GM12878 (cell line): ENCODE data around the gene PGC. TPM values are rescaled to one million over a fixed set of nuclear protein-coding genes. Genes with fewer than 3 reads are reported as not detected.

Experiments used
- ATAC-seq: fragments of 200-7000 bp; cut with Tn5 transposase; 3 replicates; pipeline ENCODE4 v1.9.1; 2020; ENCODE audit warnings: mild to moderate bottlenecking, moderate library complexity
- BruUV-seq: library from RNA; stranded (reverse); fragments of 400-500 nt; replicated peaks from 2 replicates; lab custom pipeline; 2021; lab: Mats Ljungman, UMichigan
- CTCF ChIA-PET: fragments of 300-600 bp; sonication (Branson Sonifier 250); formaldehyde crosslinking; extraction: SDS; loops from one replicate; lab custom pipeline; 2021; ENCODE audit warnings: inconsistent platforms; lab: Yijun Ruan, JAX
- POLR2A ChIA-PET: fragments of 350-600 bp; formaldehyde crosslinking; extraction: SDS; loops from one replicate; lab custom pipeline; 2021; ENCODE audit warnings: inconsistent platforms; lab: Charles Lee
- RAD21 ChIA-PET: fragments of 300-600 bp; sonication (Branson Sonifier 250); formaldehyde crosslinking; loops from one replicate; lab custom pipeline; 2023; ENCODE audit warnings: antibody characterized with exemption; ENCODE audit not compliant: unreplicated experiment; lab: Charles Lee
- SMC1A ChIA-PET: fragments of 300-600 bp; sonication (Branson Sonifier 250); formaldehyde crosslinking; loops from one replicate; lab custom pipeline; 2023; ENCODE audit not compliant: unreplicated experiment, uncharacterized antibody; lab: Charles Lee
- DNase-seq: peaks from one replicate; pipeline ENCODE4 v3.0.0-alpha.2; 2011; ENCODE audit warnings: low read depth, low spot score
- FAIRE-seq: peaks from 3 replicates; lab custom pipeline; 2011; peaks lifted over from hg19 to GRCh38; lab: Jason Lieb, UNC
- H2AFZ ChIP-seq: 2 replicates; pipeline ENCODE4 v1.6.0; 2011; ENCODE audit warnings: low read depth, low read length, control low read depth; ENCODE audit not compliant: control insufficient read depth
- H3K27ac ChIP-seq: 2 replicates; pipeline ENCODE4 v1.5.1; 2011; ENCODE audit warnings: control low read depth; ENCODE audit not compliant: control insufficient read depth, insufficient read depth
- H3K27me3 ChIP-seq, 2 experiments: replicated peaks in 1 of 2; 2 replicates each; pipeline versions ENCODE4 v1.6.0 to v1.6.1; 2011; ENCODE audit warnings: low read length in 1 of 2; ENCODE audit not compliant: control insufficient read depth in 2 of 2, insufficient read depth in 2 of 2
- H3K36me3 ChIP-seq, 2 experiments: 2 replicates each; pipeline ENCODE4 v1.5.1; 2011; ENCODE audit warnings: low read length in 1 of 2; ENCODE audit not compliant: control insufficient read depth in 2 of 2, insufficient read depth in 2 of 2
- H3K4me1 ChIP-seq: 2 replicates; pipeline ENCODE4 v1.6.1; 2011; ENCODE audit warnings: mild to moderate bottlenecking, low read length, moderate library complexity, mixed read lengths; ENCODE audit not compliant: control insufficient read depth, insufficient read depth
- H3K4me2 ChIP-seq: 2 replicates; pipeline ENCODE4 v1.6.0; 2011; ENCODE audit warnings: control low read depth; ENCODE audit not compliant: control insufficient read depth, insufficient read depth
- H3K4me3 ChIP-seq: fragments of 200-600 bp; sonication (generic); 2 replicates; pipeline ENCODE4 v1.5.1; 2016
- H3K79me2 ChIP-seq: 2 replicates; pipeline ENCODE4 v1.6.0; 2011; ENCODE audit warnings: low read length; ENCODE audit not compliant: control insufficient read depth, insufficient read depth
- H3K9ac ChIP-seq: 2 replicates; pipeline ENCODE4 v1.8.0; 2011; ENCODE audit warnings: low read length, control low read depth, mixed read lengths; ENCODE audit not compliant: control insufficient read depth, insufficient read depth
- H3K9me3 ChIP-seq: replicated peaks from 3 replicates; pipeline ENCODE4 v1.5.1; 2011; ENCODE audit warnings: mild to moderate bottlenecking, low read length; ENCODE audit not compliant: control insufficient read depth, insufficient read depth
- H4K20me1 ChIP-seq: 2 replicates; pipeline ENCODE4 v1.6.0; 2011; ENCODE audit not compliant: control insufficient read depth, insufficient read depth
- BRCA1 ChIP-seq: IDR thresholded peaks from 2 replicates; pipeline ENCODE4 v1.6.1; 2011; ENCODE audit warnings: low read depth, low read length, improper control_type of control experiment
- E4F1 ChIP-seq: fragments of 450-650 bp; IDR thresholded peaks from 2 replicates; pipeline ENCODE4 v1.6.1; 2018; ENCODE audit warnings: borderline replicate concordance, mild to moderate bottlenecking; ENCODE audit not compliant: partially characterized antibody
- ELK1 ChIP-seq: IDR thresholded peaks from 2 replicates; pipeline ENCODE4 v1.6.1; 2012; ENCODE audit warnings: low read depth, low read length, improper control_type of control experiment
- FOXK2 ChIP-seq: fragments of 450-650 bp; IDR thresholded peaks from 2 replicates; pipeline ENCODE4 v1.6.1; 2017; ENCODE audit warnings: mild to moderate bottlenecking, moderate library complexity
- GABPA ChIP-seq: IDR thresholded peaks from 2 replicates; pipeline ENCODE4 v1.6.1; 2014; ENCODE audit warnings: antibody characterized with exemption, low read depth, mild to moderate bottlenecking, inconsistent platforms
- KDM1A ChIP-seq: fragments of 200-600 bp; sonication (generic); IDR thresholded peaks from 2 replicates; pipeline ENCODE4 v1.6.1; 2016; ENCODE audit warnings: borderline replicate concordance
- MAX ChIP-seq: IDR thresholded peaks from 2 replicates; pipeline ENCODE4 v1.6.1; 2012; ENCODE audit warnings: low read depth, low read length, improper control_type of control experiment
- MEF2B ChIP-seq: fragments of 450-650 bp; IDR thresholded peaks from 2 replicates; pipeline ENCODE4 v1.6.1; 2018; ENCODE audit warnings: mild to moderate bottlenecking, moderate library complexity; ENCODE audit not compliant: partially characterized antibody, poor library complexity, severe bottlenecking
- NFYB ChIP-seq: IDR thresholded peaks from 2 replicates; pipeline ENCODE4 v1.6.1; 2011; ENCODE audit warnings: low read depth, mild to moderate bottlenecking, low read length, improper control_type of control experiment, moderate library complexity; ENCODE audit not compliant: insufficient read depth
- STAT1 ChIP-seq: fragments of 450-650 bp; conservative IDR thresholded peaks from 2 replicates; pipeline ENCODE4 v1.6.1; 2014; ENCODE audit warnings: antibody characterized with exemption, mild to moderate bottlenecking
- TAF1 ChIP-seq: IDR thresholded peaks from 2 replicates; pipeline ENCODE4 v1.6.1; 2011; ENCODE audit warnings: mild to moderate bottlenecking, low read depth, low read length, borderline replicate concordance
- TARDBP ChIP-seq: IDR thresholded peaks from 2 replicates; pipeline ENCODE4 v1.6.1; 2016; ENCODE audit warnings: borderline replicate concordance
- WGBS: methylation state at CpG from one replicate; pipeline ENCODE4 v1.1.6; 2016; ENCODE audit warnings: low lambda C conversion rate; ENCODE audit not compliant: insufficient replicate concordance, insufficient coverage; ENCODE audit errors: missing lambda C conversion rate; 5-methylcytosine and 5-hydroxymethylcytosine counted together
- in situ Hi-C: fragments of 300-500 bp; cut with MboI; formaldehyde crosslinking; loops from 9 replicates; pipeline ENCODE4 v1.14.3; 2018; ENCODE audit warnings: mixed read lengths
- intact Hi-C: fragments of 100-400 bp; cut with micrococcal nuclease; formaldehyde crosslinking; loops from one replicate; pipeline ENCODE4 v1.14.2; 2022; ENCODE audit not compliant: unreplicated experiment
- polyA plus RNA-seq, 11 experiments: library from polyadenylated mRNA; depleted of rRNA in 4 of 11; unstranded in 6 of 11; stranded (reverse) in 5 of 11; fragments of >200 nt; fragmentation: Nextera tagmentation in 4 of 11; fragmentation: Illumina TruSeq in 1 of 11; extraction: Ambion mirVana in 4 of 11; extraction: Trizol in 1 of 11; gene quantifications; 1 replicate in 1 of 11; 2 replicates in 10 of 11; pipeline versions ENCODE4 v1.2.1 to v1.2.3, GENCODE V29; 2011 to 2016; ENCODE audit warnings: inconsistent platforms in 2 of 11, missing spikeins in 2 of 11, low read depth in 1 of 11
- total RNA-seq, 4 experiments: library from RNA; depleted of rRNA in 3 of 4; stranded (reverse); fragments of >200 nt in 3 of 4; fragmentation: Illumina TruSeq in 1 of 4; extraction: Trizol in 1 of 4; gene quantifications; 2 replicates each; pipeline versions ENCODE4 v1.2.1 to v1.2.3, GENCODE V29; 2013 to 2021
- TF ChIP-seq, protein P1 (sequence below): fragments of 450-650 bp; IDR thresholded peaks from 2 replicates; pipeline ENCODE4 v1.6.1; 2017; ENCODE audit warnings: mild to moderate bottlenecking, low read depth, inconsistent platforms; ENCODE audit not compliant: poor library complexity, severe bottlenecking

The PGC gene
- total and polyA plus RNA-seq, 10 of the 15 experiments (the other 5 are each of a cell fraction or from before 2014, with no cell fraction given), result 0.26 TPM; not detected in 9

- Histone ChIP-seq H3K4me1 (peaks cover 4% of the 10 kb centered on the region), H3K79me2 (no peaks in the 10 kb centered on the region), H4K20me1 (no peaks in the 10 kb centered on the region), H3K9ac (no peak overlapping the region), H3K4me2 (no peak overlapping the region), H3K27me3 (no peaks in the 10 kb centered on the region), H3K36me3 (peaks cover under 1 to 10% of the 10 kb centered on the region in 2 experiments; a peak in 2 of 4 replicates), H3K9me3 (no peaks in the 10 kb centered on the region), H3K27ac (no peak overlapping the region), H3K4me3 (no peak overlapping the region), H2AFZ (no peak overlapping the region)
- CTCF ChIA-PET, result interaction anchor here (0.5 to 4.7 kb wide), 18 partner anchors 9 to 1071 kb away, joined by 3 to 38 read pairs (median 3); partner anchors contain the start of gene TOMM6
- DNase-seq (no peak), FAIRE-seq (no peak), ATAC-seq (no peak)
- RAD21 ChIA-PET, result interaction anchor here (0.5 to 3.2 kb wide), 8 partner anchors 11 to 173 kb away, joined by 3 to 8 read pairs (median 4); no protein-coding TSS in a partner anchor
- SMC1A ChIA-PET, result interaction anchor here (0.9 to 1.6 kb wide), 4 partner anchors 71 to 389 kb away, joined by 3 to 4 read pairs (median 4); no protein-coding TSS in a partner anchor
- in situ Hi-C loops, result no loop called here
- BruUV-seq, result no TSS peak
- intact Hi-C loops, result loop anchor here (5.0 kb wide), 2 partner anchors 68 to 408 kb away; no protein-coding TSS in a partner anchor
- 81% methylated on average over 13 of the region's 13 CpGs for WGBS
- TF ChIP-seq E4F1 (no peak), GABPA (no peak), STAT1 (no peak), ELK1 (no peak), NFYB (no peak), FOXK2 (no peak), TAF1 (no peak), BRCA1 (no peak), TARDBP (no peak), KDM1A (no peak), MAX (no peak), MEF2B (no peak)
- TF ChIP-seq, protein P1, sequence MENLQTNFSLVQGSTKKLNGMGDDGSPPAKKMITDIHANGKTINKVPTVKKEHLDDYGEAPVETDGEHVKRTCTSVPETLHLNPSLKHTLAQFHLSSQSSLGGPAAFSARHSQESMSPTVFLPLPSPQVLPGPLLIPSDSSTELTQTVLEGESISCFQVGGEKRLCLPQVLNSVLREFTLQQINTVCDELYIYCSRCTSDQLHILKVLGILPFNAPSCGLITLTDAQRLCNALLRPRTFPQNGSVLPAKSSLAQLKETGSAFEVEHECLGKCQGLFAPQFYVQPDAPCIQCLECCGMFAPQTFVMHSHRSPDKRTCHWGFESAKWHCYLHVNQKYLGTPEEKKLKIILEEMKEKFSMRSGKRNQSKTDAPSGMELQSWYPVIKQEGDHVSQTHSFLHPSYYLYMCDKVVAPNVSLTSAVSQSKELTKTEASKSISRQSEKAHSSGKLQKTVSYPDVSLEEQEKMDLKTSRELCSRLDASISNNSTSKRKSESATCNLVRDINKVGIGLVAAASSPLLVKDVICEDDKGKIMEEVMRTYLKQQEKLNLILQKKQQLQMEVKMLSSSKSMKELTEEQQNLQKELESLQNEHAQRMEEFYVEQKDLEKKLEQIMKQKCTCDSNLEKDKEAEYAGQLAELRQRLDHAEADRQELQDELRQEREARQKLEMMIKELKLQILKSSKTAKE, result no peak
- POLR2A ChIA-PET, result interaction anchor here (0.6 kb wide), 1 partner anchor 21 kb away, joined by 3 read pairs; no protein-coding TSS in a partner anchor
Measured at GRCh38 chr6:41775293-41775882, 28.2 kb upstream of the PGC start.
